Measurements from ENCODE around the gene SLC25A36.

The SLC25A36 gene

DNA sequence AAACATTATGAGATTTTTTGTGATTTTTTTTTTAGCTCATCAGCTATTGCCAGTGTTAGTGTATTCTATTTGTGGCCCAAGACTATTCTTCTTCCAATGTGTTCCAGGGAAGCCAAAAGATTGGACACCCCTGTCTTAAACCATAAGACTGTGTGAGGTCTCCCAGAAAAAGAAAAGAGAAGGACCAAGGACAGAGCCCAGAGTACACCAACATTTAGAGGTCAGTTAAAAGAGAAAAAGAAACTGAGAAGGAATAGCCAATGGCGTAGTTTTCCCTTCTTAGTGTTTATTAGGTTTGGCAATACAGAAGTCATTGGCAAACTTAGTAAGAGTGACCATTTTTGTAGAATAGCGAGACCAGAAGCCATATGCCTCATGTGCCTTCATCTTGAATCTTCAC is 36.1 kb upstream of the SLC25A36 start:
- Histone ChIP-seq H3K27ac (replicated peaks) (no peak overlapping the region), H3K27me3 (ENCODE audit: insufficient read depth, poor library complexity, severe bottlenecking) (peaks cover 4% of the 10 kb centered on the region), H3K4me3 (replicated peaks; ENCODE audit: insufficient read depth, low read length) (no peak overlapping the region)
- DNase-seq (ENCODE audit: low read depth in 1 of 2, low spot score in 1 of 2), result no peak
- TF ChIP-seq GABPA (IDR thresholded peaks at IDR 0.05; ENCODE audit: low read depth), result no peak
- TF ChIP-seq, protein P1, sequence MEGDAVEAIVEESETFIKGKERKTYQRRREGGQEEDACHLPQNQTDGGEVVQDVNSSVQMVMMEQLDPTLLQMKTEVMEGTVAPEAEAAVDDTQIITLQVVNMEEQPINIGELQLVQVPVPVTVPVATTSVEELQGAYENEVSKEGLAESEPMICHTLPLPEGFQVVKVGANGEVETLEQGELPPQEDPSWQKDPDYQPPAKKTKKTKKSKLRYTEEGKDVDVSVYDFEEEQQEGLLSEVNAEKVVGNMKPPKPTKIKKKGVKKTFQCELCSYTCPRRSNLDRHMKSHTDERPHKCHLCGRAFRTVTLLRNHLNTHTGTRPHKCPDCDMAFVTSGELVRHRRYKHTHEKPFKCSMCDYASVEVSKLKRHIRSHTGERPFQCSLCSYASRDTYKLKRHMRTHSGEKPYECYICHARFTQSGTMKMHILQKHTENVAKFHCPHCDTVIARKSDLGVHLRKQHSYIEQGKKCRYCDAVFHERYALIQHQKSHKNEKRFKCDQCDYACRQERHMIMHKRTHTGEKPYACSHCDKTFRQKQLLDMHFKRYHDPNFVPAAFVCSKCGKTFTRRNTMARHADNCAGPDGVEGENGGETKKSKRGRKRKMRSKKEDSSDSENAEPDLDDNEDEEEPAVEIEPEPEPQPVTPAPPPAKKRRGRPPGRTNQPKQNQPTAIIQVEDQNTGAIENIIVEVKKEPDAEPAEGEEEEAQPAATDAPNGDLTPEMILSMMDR (IDR thresholded peaks at IDR 0.05; ENCODE audit: insufficient read depth, low read length), result no peak
- TF ChIP-seq SPI1 (IDR thresholded peaks at IDR 0.05; ENCODE audit: borderline replicate concordance, low read depth), result no peak
- TF ChIP-seq, protein P2, sequence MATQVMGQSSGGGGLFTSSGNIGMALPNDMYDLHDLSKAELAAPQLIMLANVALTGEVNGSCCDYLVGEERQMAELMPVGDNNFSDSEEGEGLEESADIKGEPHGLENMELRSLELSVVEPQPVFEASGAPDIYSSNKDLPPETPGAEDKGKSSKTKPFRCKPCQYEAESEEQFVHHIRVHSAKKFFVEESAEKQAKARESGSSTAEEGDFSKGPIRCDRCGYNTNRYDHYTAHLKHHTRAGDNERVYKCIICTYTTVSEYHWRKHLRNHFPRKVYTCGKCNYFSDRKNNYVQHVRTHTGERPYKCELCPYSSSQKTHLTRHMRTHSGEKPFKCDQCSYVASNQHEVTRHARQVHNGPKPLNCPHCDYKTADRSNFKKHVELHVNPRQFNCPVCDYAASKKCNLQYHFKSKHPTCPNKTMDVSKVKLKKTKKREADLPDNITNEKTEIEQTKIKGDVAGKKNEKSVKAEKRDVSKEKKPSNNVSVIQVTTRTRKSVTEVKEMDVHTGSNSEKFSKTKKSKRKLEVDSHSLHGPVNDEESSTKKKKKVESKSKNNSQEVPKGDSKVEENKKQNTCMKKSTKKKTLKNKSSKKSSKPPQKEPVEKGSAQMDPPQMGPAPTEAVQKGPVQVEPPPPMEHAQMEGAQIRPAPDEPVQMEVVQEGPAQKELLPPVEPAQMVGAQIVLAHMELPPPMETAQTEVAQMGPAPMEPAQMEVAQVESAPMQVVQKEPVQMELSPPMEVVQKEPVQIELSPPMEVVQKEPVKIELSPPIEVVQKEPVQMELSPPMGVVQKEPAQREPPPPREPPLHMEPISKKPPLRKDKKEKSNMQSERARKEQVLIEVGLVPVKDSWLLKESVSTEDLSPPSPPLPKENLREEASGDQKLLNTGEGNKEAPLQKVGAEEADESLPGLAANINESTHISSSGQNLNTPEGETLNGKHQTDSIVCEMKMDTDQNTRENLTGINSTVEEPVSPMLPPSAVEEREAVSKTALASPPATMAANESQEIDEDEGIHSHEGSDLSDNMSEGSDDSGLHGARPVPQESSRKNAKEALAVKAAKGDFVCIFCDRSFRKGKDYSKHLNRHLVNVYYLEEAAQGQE (IDR thresholded peaks at IDR 0.05; ENCODE audit: insufficient replicate concordance, low read depth), result peak; percentile 55
- TF ChIP-seq POLR2AphosphoS5 (IDR thresholded peaks at IDR 0.05; ENCODE audit: low read depth), result no peak

GRCh38 chr3:140906785-140907184 is 34.9 kb upstream of the SLC25A36 start:
- H3K27ac ChIP-seq (replicated peaks), result no peak overlapping the region
- TF ChIP-seq POLR2AphosphoS5 (IDR thresholded peaks at IDR 0.05; ENCODE audit: low read depth), result no peak
- TF ChIP-seq SPI1 (IDR thresholded peaks at IDR 0.05; ENCODE audit: borderline replicate concordance, low read depth), result no peak
- TF ChIP-seq, protein P2 (IDR thresholded peaks at IDR 0.05; ENCODE audit: insufficient replicate concordance, low read depth), result no peak
- no peak for TF ChIP-seq GABPA (IDR thresholded peaks at IDR 0.05; ENCODE audit: low read depth)
- TF ChIP-seq, protein P1 (IDR thresholded peaks at IDR 0.05; ENCODE audit: insufficient read depth, low read length), result no peak
- peaks cover 4% of the 10 kb centered on the region for H3K27me3 ChIP-seq (ENCODE audit: insufficient read depth, poor library complexity, severe bottlenecking)
- DNase-seq (ENCODE audit: low read depth in 1 of 2, low spot score in 1 of 2), result no peak
- H3K4me3 ChIP-seq (replicated peaks; ENCODE audit: insufficient read depth, low read length), result no peak overlapping the region

GRCh38 chr3:140910860-140911259 is 30.8 kb upstream of the SLC25A36 start:
- no peak overlapping the region for H3K27ac ChIP-seq (replicated peaks)
- TF ChIP-seq, protein P1 (IDR thresholded peaks at IDR 0.05; ENCODE audit: insufficient read depth, low read length), result no peak
- TF ChIP-seq POLR2AphosphoS5 (IDR thresholded peaks at IDR 0.05; ENCODE audit: low read depth), result no peak
- DNase-seq (ENCODE audit: low read depth in 1 of 2, low spot score in 1 of 2), result no peak
- H3K4me3 ChIP-seq (replicated peaks; ENCODE audit: insufficient read depth, low read length), result no peak overlapping the region
- H3K27me3 ChIP-seq (ENCODE audit: insufficient read depth, poor library complexity, severe bottlenecking), result peaks cover 2% of the 10 kb centered on the region

DNA sequence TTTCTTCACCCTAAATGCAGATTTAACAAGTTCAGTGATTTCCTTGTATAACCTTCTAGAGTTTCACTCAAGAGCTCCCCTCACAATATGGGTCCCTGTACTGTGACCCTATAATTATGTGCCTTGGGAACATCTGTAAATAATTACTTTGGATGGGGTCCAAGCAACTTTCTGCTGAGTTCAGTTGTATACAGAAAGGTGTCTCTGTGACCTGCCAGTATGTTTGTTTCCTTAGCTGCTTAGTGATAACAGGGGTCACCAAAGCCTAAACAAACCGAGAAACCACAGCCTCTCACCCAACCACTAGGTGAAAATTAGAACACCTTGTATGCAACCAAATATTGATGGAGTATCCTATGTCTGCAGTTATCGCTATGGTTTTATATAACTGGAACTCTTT is 29.8 kb upstream of the SLC25A36 start:
- no peak for DNase-seq (ENCODE audit: low read depth in 1 of 2, low spot score in 1 of 2)
- TF ChIP-seq GABPA (IDR thresholded peaks at IDR 0.05; ENCODE audit: low read depth), result no peak
- TF ChIP-seq, protein P2 (IDR thresholded peaks at IDR 0.05; ENCODE audit: insufficient replicate concordance, low read depth), result no peak
- H3K4me3 ChIP-seq (replicated peaks; ENCODE audit: insufficient read depth, low read length), result no peak overlapping the region
- peaks cover 2% of the 10 kb centered on the region for H3K27me3 ChIP-seq (ENCODE audit: insufficient read depth, poor library complexity, severe bottlenecking)
- H3K27ac ChIP-seq (replicated peaks), result no peak overlapping the region
